Caco-2 (cell line): ENCODE measurements around the gene FOXP3. TPM values are rescaled to one million over a fixed set of nuclear protein-coding genes. Genes with fewer than 3 reads are reported as not detected.

ENCODE experiments used
- BruUV-seq: library from RNA; stranded (reverse); fragments of 400-500 nt; replicated peaks from 2 replicates; lab custom pipeline; 2021; lab: Mats Ljungman, UMichigan
- CTCF ChIA-PET: fragments of 300-600 bp; sonication (Branson Sonifier 250); formaldehyde crosslinking; loops from one replicate; lab custom pipeline; 2022; ENCODE audit warnings: antibody characterized with exemption; lab: Charles Lee
- POLR2A ChIA-PET: fragments of 300-600 bp; sonication (Branson Sonifier 250); formaldehyde crosslinking; loops from one replicate; lab custom pipeline; 2022; ENCODE audit warnings: antibody characterized with exemption; lab: Charles Lee
- DNase-seq, 2 experiments: peaks; one replicate each; pipeline versions ENCODE4 v3.0.0 to v3.0.0-alpha.2; 2020 to 2022
- H3K27me3 ChIP-seq: replicated peaks from 2 replicates; pipeline ENCODE4 v1.6.0; 2011; ENCODE audit warnings: low read length; ENCODE audit not compliant: control insufficient read depth, insufficient read depth
- H3K36me3 ChIP-seq: 2 replicates; pipeline ENCODE4 v1.5.1; 2011; ENCODE audit warnings: low read length; ENCODE audit not compliant: control insufficient read depth, insufficient read depth
- H3K4me1 ChIP-seq: fragments of 250-450 bp; sonication (Bioruptor Pico); 2 replicates; pipeline ENCODE4 v1.5.1; 2020; ENCODE audit warnings: mild to moderate bottlenecking
- H3K4me3 ChIP-seq: 2 replicates; pipeline ENCODE4 v1.5.1; 2011; ENCODE audit warnings: low read depth, mild to moderate bottlenecking, control low read depth, low read length
- H3K9me3 ChIP-seq: fragments of 250-450 bp; sonication (Bioruptor Pico); 2 replicates; pipeline ENCODE4 v1.5.1; 2020; ENCODE audit warnings: mild to moderate bottlenecking, moderate library complexity
- H3K27ac Mint-ChIP-seq: one replicate; pipeline ENCODE4 v1.8.0; 2022; ENCODE audit warnings: mixed read lengths; ENCODE audit not compliant: unreplicated experiment
- H3K27me3 Mint-ChIP-seq: one replicate; pipeline ENCODE4 v1.8.0; 2022; ENCODE audit warnings: mixed read lengths; ENCODE audit not compliant: insufficient read depth, unreplicated experiment
- H3K36me3 Mint-ChIP-seq: one replicate; pipeline ENCODE4 v1.8.0; 2022; ENCODE audit warnings: mild to moderate bottlenecking, mixed read lengths; ENCODE audit not compliant: insufficient read depth, unreplicated experiment
- H3K4me1 Mint-ChIP-seq: one replicate; pipeline ENCODE4 v1.8.0; 2022; ENCODE audit warnings: low read depth, mixed read lengths; ENCODE audit not compliant: unreplicated experiment
- H3K4me3 Mint-ChIP-seq: one replicate; pipeline ENCODE4 v1.8.0; 2022; ENCODE audit warnings: mild to moderate bottlenecking, moderate library complexity, mixed read lengths; ENCODE audit not compliant: unreplicated experiment
- H3K9me3 Mint-ChIP-seq: one replicate; pipeline ENCODE4 v1.8.0; 2022; ENCODE audit warnings: mixed read lengths; ENCODE audit not compliant: unreplicated experiment
- intact Hi-C: fragments of 100-400 bp; cut with micrococcal nuclease; formaldehyde crosslinking; loops from one replicate; pipeline ENCODE4 v1.10.0; 2022; ENCODE audit not compliant: unreplicated experiment
- total RNA-seq: library from RNA; stranded (reverse); gene quantifications from 2 replicates; pipeline ENCODE4 v1.2.3, GENCODE V29; 2022
- TF ChIP-seq, protein P1 (sequence below), 2 experiments: fragments of 200-600 bp in 1 of 2; IDR thresholded peaks; 1 replicate in 1 of 2; 2 replicates in 1 of 2; pipeline versions ENCODE4 v1.5.1 to v1.8.0; 2011 to 2022; ENCODE audit warnings: antibody characterized with exemption in 1 of 2, control low read depth in 1 of 2, inconsistent platforms in 1 of 2, low read depth in 1 of 2, low read length in 1 of 2, mild to moderate bottlenecking in 1 of 2, moderate library complexity in 1 of 2; ENCODE audit not compliant: insufficient read depth in 1 of 2, severe bottlenecking in 1 of 2, unreplicated experiment in 1 of 2

Gene FOXP3
- total RNA-seq, 1 experiment from 2014 or later, result 0.88 TPM

GRCh38 chrX:49238735-49239134 lies 25.8 kb downstream of the FOXP3 start:
- Mint-ChIP-seq H3K4me3 (no peak overlapping the region), H3K4me1 (no peaks in the 10 kb centered on the region), H3K9me3 (no peaks in the 10 kb centered on the region), H3K27ac (no peak overlapping the region), H3K27me3 (no peaks in the 10 kb centered on the region), H3K36me3 (peaks cover 11% of the 10 kb centered on the region)
- intact Hi-C loops, result loop anchor here (10.0 kb wide), 1 partner anchor 64 kb away; the partner anchor contains the start of gene PLP2
- ChIA-PET POLR2A (no interaction called here), CTCF (no interaction called here)
- TF ChIP-seq, protein P1, sequence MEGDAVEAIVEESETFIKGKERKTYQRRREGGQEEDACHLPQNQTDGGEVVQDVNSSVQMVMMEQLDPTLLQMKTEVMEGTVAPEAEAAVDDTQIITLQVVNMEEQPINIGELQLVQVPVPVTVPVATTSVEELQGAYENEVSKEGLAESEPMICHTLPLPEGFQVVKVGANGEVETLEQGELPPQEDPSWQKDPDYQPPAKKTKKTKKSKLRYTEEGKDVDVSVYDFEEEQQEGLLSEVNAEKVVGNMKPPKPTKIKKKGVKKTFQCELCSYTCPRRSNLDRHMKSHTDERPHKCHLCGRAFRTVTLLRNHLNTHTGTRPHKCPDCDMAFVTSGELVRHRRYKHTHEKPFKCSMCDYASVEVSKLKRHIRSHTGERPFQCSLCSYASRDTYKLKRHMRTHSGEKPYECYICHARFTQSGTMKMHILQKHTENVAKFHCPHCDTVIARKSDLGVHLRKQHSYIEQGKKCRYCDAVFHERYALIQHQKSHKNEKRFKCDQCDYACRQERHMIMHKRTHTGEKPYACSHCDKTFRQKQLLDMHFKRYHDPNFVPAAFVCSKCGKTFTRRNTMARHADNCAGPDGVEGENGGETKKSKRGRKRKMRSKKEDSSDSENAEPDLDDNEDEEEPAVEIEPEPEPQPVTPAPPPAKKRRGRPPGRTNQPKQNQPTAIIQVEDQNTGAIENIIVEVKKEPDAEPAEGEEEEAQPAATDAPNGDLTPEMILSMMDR (IDR thresholded peaks at IDR 0.05; ENCODE audit: insufficient read depth in 1 of 2, low read depth in 1 of 2, low read length in 1 of 2, severe bottlenecking in 1 of 2, unreplicated experiment in 1 of 2), result no peak
- Histone ChIP-seq H3K4me3 (no peak overlapping the region), H3K4me1 (no peaks in the 10 kb centered on the region), H3K27me3 (no peaks in the 10 kb centered on the region), H3K9me3 (no peaks in the 10 kb centered on the region), H3K36me3 (no peaks in the 10 kb centered on the region)
- DNase-seq, result no peak
- no TSS peak for BruUV-seq

GRCh38 chrX:49237060-49237459 lies 27.4 kb downstream of the FOXP3 start:
- POLR2A ChIA-PET, result no interaction called here

DNA sequence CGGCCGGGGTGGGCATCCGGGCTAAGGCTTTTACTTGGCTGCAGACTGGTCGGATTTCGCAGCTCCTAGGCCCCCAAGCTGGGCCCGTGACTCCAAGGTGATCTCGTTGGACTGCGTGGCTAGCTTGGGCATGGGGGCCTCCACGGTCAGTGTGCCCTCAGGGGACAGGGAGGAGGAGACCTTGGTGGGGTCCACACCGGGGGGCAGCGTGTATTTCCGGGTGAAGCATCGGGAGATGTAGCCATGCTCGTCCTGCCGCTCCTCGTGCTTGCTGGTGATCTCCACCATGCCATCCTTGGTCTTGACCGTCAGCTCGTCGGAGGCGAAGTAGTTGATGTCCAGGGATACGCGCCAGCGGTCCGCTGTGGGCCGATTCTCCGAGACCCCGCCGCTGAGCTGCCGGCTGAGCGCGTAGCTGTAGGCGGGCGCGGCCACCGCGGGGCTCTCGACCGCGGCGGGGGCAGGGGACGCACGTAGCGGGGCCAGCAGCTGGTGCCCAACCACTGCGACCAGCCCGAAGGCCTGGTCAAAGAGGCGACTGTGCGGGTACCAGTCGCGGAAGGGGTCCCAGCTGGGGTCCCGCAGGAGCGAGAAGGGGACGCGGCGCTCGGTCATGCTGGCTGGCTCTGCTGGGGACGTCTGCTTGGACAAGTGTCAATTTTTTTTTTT lies 30.5 kb downstream of the FOXP3 start:
- no TSS peak for BruUV-seq
- ChIA-PET CTCF (no interaction called here), POLR2A (no interaction called here)
- Mint-ChIP-seq H3K4me1 (no peaks in the 10 kb centered on the region), H3K36me3 (peaks cover 6% of the 10 kb centered on the region), H3K27ac (no peak overlapping the region), H3K4me3 (no peak overlapping the region), H3K9me3 (no peaks in the 10 kb centered on the region), H3K27me3 (no peaks in the 10 kb centered on the region)
- H3K36me3 ChIP-seq, result no peaks in the 10 kb centered on the region
- no peaks in the 10 kb centered on the region for H3K27me3 ChIP-seq
- intact Hi-C loops, result loop anchor here (2.0 to 10.0 kb wide), 2 partner anchors 43 to 59 kb away; partner anchors contain the start of gene PLP2
- H3K9me3 ChIP-seq, result no peaks in the 10 kb centered on the region
- TF ChIP-seq, protein P1 (IDR thresholded peaks at IDR 0.05; ENCODE audit: insufficient read depth in 1 of 2, low read depth in 1 of 2, low read length in 1 of 2, severe bottlenecking in 1 of 2, unreplicated experiment in 1 of 2), result no peak
- no peaks in the 10 kb centered on the region for H3K4me1 ChIP-seq
- no peak for DNase-seq
- no peak overlapping the region for H3K4me3 ChIP-seq

More at GRCh38 chrX:49237060-49237459, 27.4 kb downstream of the FOXP3 start:
- H3K9me3 Mint-ChIP-seq, result no peaks in the 10 kb centered on the region
- CTCF ChIA-PET, result no interaction called here
- no peak for DNase-seq
- BruUV-seq, result no TSS peak
- H3K27ac Mint-ChIP-seq, result no peak overlapping the region
- no peaks in the 10 kb centered on the region for H3K9me3 ChIP-seq
- peak overlapping the region; percentile 96 for H3K4me3 Mint-ChIP-seq
- H3K27me3 Mint-ChIP-seq, result no peaks in the 10 kb centered on the region
- H3K36me3 Mint-ChIP-seq, result peaks cover 11% of the 10 kb centered on the region
- no peak overlapping the region for H3K4me3 ChIP-seq
- H3K4me1 Mint-ChIP-seq, result no peaks in the 10 kb centered on the region
- intact Hi-C loops, result loop anchor here (10.0 kb wide), 1 partner anchor 62 kb away; the partner anchor contains the start of gene PLP2
- TF ChIP-seq, protein P1 (IDR thresholded peaks at IDR 0.05; ENCODE audit: insufficient read depth in 1 of 2, low read depth in 1 of 2, low read length in 1 of 2, severe bottlenecking in 1 of 2, unreplicated experiment in 1 of 2), result no peak
- H3K4me1 ChIP-seq, result no peaks in the 10 kb centered on the region
- no peaks in the 10 kb centered on the region for H3K27me3 ChIP-seq
- H3K36me3 ChIP-seq, result no peaks in the 10 kb centered on the region
